Omental fat pad (tissue), 4 donors: Measurements from ENCODE around the gene TXLNG. TPM values are rescaled to one million over a fixed set of nuclear protein-coding genes. Genes with fewer than 3 reads are reported as not detected.

Source experiments
- ATAC-seq: fragments of 150-250 bp; one replicate; pipeline ENCODE4 v1.9.1; 2016; ENCODE audit warnings: mild to moderate bottlenecking, moderate library complexity; ENCODE audit not compliant: low FRiP score
- DNase-seq: peaks from one replicate; pipeline ENCODE4 v3.0.0-alpha.2; 2019; ENCODE audit warnings: low spot score
- CTCF ChIP-seq, 3 donors: fragments of 450-650 bp; IDR thresholded peaks; one replicate each; pipeline ENCODE4 v1.5.1; 2016 to 2017; ENCODE audit warnings: antibody characterized with exemption in 3 of 3, mild to moderate bottlenecking in 3 of 3, moderate library complexity in 2 of 3
- total RNA-seq, 4 donors: library from RNA; depleted of rRNA; stranded (reverse); fragments of >200 nt; gene quantifications; one replicate each; pipeline ENCODE4 v1.1.0, GENCODE V29; 2016

Gene TXLNG
- total RNA-seq, 4 donors from 2014 or later, result 13.9 to 45.1 (median 34.3) TPM

GRCh38 chrX:16843208-16843909, 57.1 kb downstream of the TXLNG start:
- no peak for TF ChIP-seq CTCF (IDR thresholded peaks at IDR 0.05)
- no peak for DNase-seq
- no peak for ATAC-seq

GRCh38 chrX:16845686-16846085, 59.4 kb downstream of the TXLNG start:
- TF ChIP-seq CTCF (IDR thresholded peaks at IDR 0.05), result no peak
- no peak for ATAC-seq
- no peak for DNase-seq

GRCh38 chrX:16848541-16848940, 62.3 kb downstream of the TXLNG start:
- ATAC-seq, result no peak
- no peak for TF ChIP-seq CTCF (IDR thresholded peaks at IDR 0.05)

GRCh38 chrX:16851421-16851820, 65.2 kb downstream of the TXLNG start:
- no peak for DNase-seq
- no peak for ATAC-seq
- no peak for TF ChIP-seq CTCF (IDR thresholded peaks at IDR 0.05)

More at GRCh38 chrX:16848541-16848940, 62.3 kb downstream of the TXLNG start:
- DNase-seq, result no peak

- ATAC-seq, result no peak
- no peak for TF ChIP-seq CTCF (IDR thresholded peaks at IDR 0.05)
- no peak for DNase-seq
Measured at GRCh38 chrX:16851827-16852226, 65.6 kb downstream of the TXLNG start.

- DNase-seq, result no peak
- TF ChIP-seq CTCF (IDR thresholded peaks at IDR 0.05), result no peak
- no peak for ATAC-seq
Measured at GRCh38 chrX:16852617-16853179, 66.4 kb downstream of the TXLNG start.

- DNase-seq (no peak), ATAC-seq (no peak)
- no peak for TF ChIP-seq CTCF (IDR thresholded peaks at IDR 0.05)
Measured at GRCh38 chrX:16853537-16853936, 67.3 kb downstream of the TXLNG start.
